IMR-90 (cell line): ENCODE data around the gene PCBP3. TPM values are rescaled to one million over a fixed set of nuclear protein-coding genes. Genes with fewer than 3 reads are reported as not detected.

Source experiments
- ATAC-seq: fragments of 200-7000 bp; cut with Tn5 transposase; 2 replicates; pipeline ENCODE4 v1.9.1; 2020; ENCODE audit warnings: low read depth, mild to moderate bottlenecking, moderate library complexity
- BruUV-seq: library from RNA; stranded (reverse); fragments of 400-500 nt; replicated peaks from 2 replicates; lab custom pipeline; 2021; lab: Mats Ljungman, UMichigan
- CTCF ChIA-PET: fragments of 300-600 bp; formaldehyde crosslinking; extraction: SDS; loops from one replicate; lab custom pipeline; 2021; ENCODE audit warnings: antibody characterized with exemption; lab: Yijun Ruan, JAX
- POLR2A ChIA-PET: fragments of 300-600 bp; sonication (Branson Sonifier 250); formaldehyde crosslinking; loops from one replicate; lab custom pipeline; 2022; ENCODE audit warnings: antibody characterized with exemption; ENCODE audit not compliant: unreplicated experiment; lab: Charles Lee
- DNase-seq: peaks from one replicate; pipeline ENCODE4 v3.0.0; 2013
- H2AFZ ChIP-seq: replicated peaks from 2 replicates; pipeline ENCODE3; 2013; ENCODE audit warnings: low read length, mild to moderate bottlenecking; ENCODE audit not compliant: poor library complexity
- H2AK5ac ChIP-seq: 2 replicates; pipeline ENCODE4 v1.6.1; 2013; ENCODE audit warnings: low read depth, low read length, inconsistent platforms
- H2AK9ac ChIP-seq: replicated peaks from 2 replicates; pipeline ENCODE3; 2013; ENCODE audit warnings: mild to moderate bottlenecking, low read depth, low read length, moderate library complexity; ENCODE audit not compliant: poor library complexity
- H2BK120ac ChIP-seq: 2 replicates; pipeline ENCODE4 v1.6.1; 2013; ENCODE audit warnings: low read depth, low read length, inconsistent platforms
- H2BK15ac ChIP-seq: 3 replicates; pipeline ENCODE4 v1.6.1; 2013; ENCODE audit warnings: low read depth, low read length, inconsistent platforms
- H2BK20ac ChIP-seq: 2 replicates; pipeline ENCODE4 v1.6.1; 2013; ENCODE audit warnings: low read depth, mild to moderate bottlenecking, inconsistent platforms, low read length, moderate library complexity
- H2BK5ac ChIP-seq: 2 replicates; pipeline ENCODE4 v1.6.1; 2013; ENCODE audit warnings: mild to moderate bottlenecking, low read depth, low read length, inconsistent platforms; ENCODE audit not compliant: poor library complexity, severe bottlenecking
- H3K14ac ChIP-seq: replicated peaks from 2 replicates; pipeline ENCODE4 v1.6.1; 2013; ENCODE audit warnings: low read depth, low read length, inconsistent platforms
- H3K18ac ChIP-seq: 2 replicates; pipeline ENCODE4 v1.6.1; 2013; ENCODE audit warnings: low read depth, low read length, control low read depth
- H3K23ac ChIP-seq: 2 replicates; pipeline ENCODE4 v1.6.1; 2013; ENCODE audit warnings: low read depth, low read length, inconsistent platforms
- H3K27ac ChIP-seq: 2 replicates; pipeline ENCODE4 v1.5.1; 2013; ENCODE audit warnings: mild to moderate bottlenecking, control low read depth, low read length; ENCODE audit not compliant: insufficient read depth
- H3K27me3 ChIP-seq: 2 replicates; pipeline ENCODE4 v1.6.1; 2013; ENCODE audit warnings: low read length; ENCODE audit not compliant: control insufficient read depth, insufficient read depth
- H3K36me3 ChIP-seq: 2 replicates; pipeline ENCODE4 v1.6.1; 2013; ENCODE audit warnings: low read length, mixed read lengths; ENCODE audit not compliant: control insufficient read depth, insufficient read depth
- H3K4ac ChIP-seq: 2 replicates; pipeline ENCODE4 v1.6.1; 2013; ENCODE audit warnings: low read depth, low read length, inconsistent platforms
- H3K4me1 ChIP-seq: 2 replicates; pipeline ENCODE4 v1.6.1; 2013; ENCODE audit warnings: low read length, mixed read lengths; ENCODE audit not compliant: control insufficient read depth, insufficient read depth
- H3K4me2 ChIP-seq: 2 replicates; pipeline ENCODE4 v1.6.1; 2013; ENCODE audit warnings: low read depth, mild to moderate bottlenecking, control low read depth, low read length, moderate library complexity
- H3K4me3 ChIP-seq: 2 replicates; pipeline ENCODE4 v1.5.1; 2013; ENCODE audit warnings: low read depth, mild to moderate bottlenecking, control low read depth, low read length, moderate library complexity; ENCODE audit not compliant: insufficient read depth
- H3K56ac ChIP-seq: 2 replicates; pipeline ENCODE4 v1.6.1; 2013; ENCODE audit warnings: low read length, inconsistent platforms; ENCODE audit not compliant: insufficient read depth; ENCODE audit errors: extremely low read depth
- H3K79me1 ChIP-seq, 2 experiments: 2 replicates each; pipeline ENCODE4 v1.6.1; 2013; ENCODE audit warnings: low read length in 2 of 2, inconsistent platforms in 1 of 2, low read depth in 1 of 2
- H3K9ac ChIP-seq: 2 replicates; pipeline ENCODE4 v1.6.1; 2013; ENCODE audit warnings: low read depth, low read length, control low read depth
- H3K9me1 ChIP-seq: 2 replicates; pipeline ENCODE4 v1.6.1; 2013; ENCODE audit warnings: low read length, inconsistent platforms; ENCODE audit not compliant: insufficient read depth
- H3K9me3 ChIP-seq: 2 replicates; pipeline ENCODE4 v1.6.1; 2013; ENCODE audit warnings: low read length; ENCODE audit not compliant: control insufficient read depth, insufficient read depth
- H4K20me1 ChIP-seq: 2 replicates; pipeline ENCODE4 v1.6.1; 2013; ENCODE audit warnings: low read length, inconsistent platforms; ENCODE audit not compliant: insufficient read depth
- H4K5ac ChIP-seq: 2 replicates; pipeline ENCODE4 v1.6.1; 2013; ENCODE audit warnings: mild to moderate bottlenecking, low read depth, low read length, control low read depth
- H4K8ac ChIP-seq, 2 experiments: 2 replicates each; pipeline ENCODE4 v1.6.1; 2013; ENCODE audit warnings: low read depth in 2 of 2, low read length in 2 of 2, control low read depth in 1 of 2, inconsistent platforms in 1 of 2
- H4K91ac ChIP-seq: 2 replicates; pipeline ENCODE4 v1.6.1; 2013; ENCODE audit warnings: low read depth, low read length, inconsistent platforms; ENCODE audit not compliant: insufficient read depth
- BHLHE40 ChIP-seq: fragments of 150-350 bp; IDR thresholded peaks from 2 replicates; pipeline ENCODE4 v1.6.1; 2016; ENCODE audit warnings: mild to moderate bottlenecking, low read depth, low read length
- CHD1 ChIP-seq: IDR thresholded peaks from 2 replicates; pipeline ENCODE4 v1.6.1; 2012; ENCODE audit warnings: low read depth, low read length, improper control_type of control experiment
- FOS ChIP-seq: fragments of 150-350 bp; IDR thresholded peaks from 2 replicates; pipeline ENCODE4 v1.6.1; 2016; ENCODE audit warnings: low read depth, low read length
- MXI1 ChIP-seq: IDR thresholded peaks from 2 replicates; pipeline ENCODE4 v1.6.1; 2012; ENCODE audit warnings: low read depth, mild to moderate bottlenecking, low read length, moderate library complexity, borderline replicate concordance
- RAD21 ChIP-seq: IDR thresholded peaks from 2 replicates; pipeline ENCODE4 v1.6.1; 2012; ENCODE audit warnings: low read length, improper control_type of control experiment
- RCOR1 ChIP-seq: IDR thresholded peaks from 2 replicates; pipeline ENCODE4 v1.6.1; 2012; ENCODE audit warnings: mild to moderate bottlenecking, low read length, improper control_type of control experiment; ENCODE audit not compliant: insufficient replicate concordance
- WGBS, 2 experiments: methylation state at CpG; one replicate each; pipeline versions ENCODE4 v1.1.5 to v1.1.7; 2013; ENCODE audit warnings: missing lambda C conversion rate in 2 of 2; ENCODE audit not compliant: insufficient read length in 1 of 2; ENCODE audit errors: extremely low coverage in 2 of 2; 5-methylcytosine and 5-hydroxymethylcytosine counted together
- dilution Hi-C: fragments of 300-500 bp; cut with HindIII; formaldehyde crosslinking; loops from one replicate; pipeline ENCODE4 v1.14.3; 2018; ENCODE audit warnings: low sequenced_read_pairs; ENCODE audit not compliant: unreplicated experiment
- in situ Hi-C: fragments of 300-500 bp; cut with MboI; formaldehyde crosslinking; loops from 3 replicates; pipeline ENCODE4 v1.14.3; 2019; ENCODE audit warnings: low sequenced_read_pairs, inconsistent platforms, mixed read lengths
- intact Hi-C: fragments of 100-400 bp; cut with micrococcal nuclease; formaldehyde crosslinking; loops from 2 replicates; pipeline ENCODE4 v1.10.0; 2022
- polyA plus RNA-seq, 3 experiments: library from polyadenylated mRNA; depleted of rRNA; stranded (reverse); fragments of >200 nt; gene quantifications; 2 replicates each; pipeline ENCODE4 v1.2.3, GENCODE V29; 2012; ENCODE audit warnings: low replicate concordance in 1 of 3
- total RNA-seq: library from RNA; depleted of rRNA; stranded (reverse); fragments of >200 nt; gene quantifications from 2 replicates; pipeline ENCODE4 v1.2.3, GENCODE V29; 2012
- TF ChIP-seq, protein P1 (sequence below): conservative IDR thresholded peaks from 2 replicates; pipeline ENCODE4 v1.5.1; 2012; ENCODE audit warnings: mild to moderate bottlenecking, low read depth, low read length, improper control_type of control experiment

PCBP3 gene
- total and polyA plus RNA-seq, 2 of the 4 experiments (the other 2 are of a cell fraction), result 2.9 to 3.9 TPM

DNA sequence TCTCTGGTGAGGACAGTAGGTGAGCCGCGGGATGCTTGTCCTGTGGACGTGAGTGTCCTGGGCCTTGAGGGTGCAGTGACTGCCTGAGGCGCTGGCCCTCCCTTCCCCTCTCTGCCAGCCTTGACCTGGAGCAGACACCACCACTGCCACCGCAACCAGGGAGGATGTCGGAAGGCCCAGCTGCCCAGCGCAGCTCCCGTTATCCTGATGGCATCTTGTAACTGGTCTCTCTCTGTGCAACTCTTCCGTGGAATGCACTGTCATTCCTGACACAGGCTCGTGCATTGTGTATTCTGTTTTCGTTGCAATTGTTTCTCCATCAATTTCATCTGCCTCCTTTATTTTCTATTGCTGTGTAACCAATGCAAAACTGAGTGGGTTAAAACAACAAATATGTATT lies 118.2 kb downstream of the PCBP3 start:
- Histone ChIP-seq H4K91ac (no peak overlapping the region), H3K14ac (no peak overlapping the region), H4K8ac (no peak overlapping the region), H2BK5ac (no peak overlapping the region), H2AFZ (no peak overlapping the region), H2BK15ac (no peak overlapping the region), H3K9me3 (peaks cover 2% of the 10 kb centered on the region; the same call in 1 of the 2 replicates), H3K23ac (no peak overlapping the region), H3K4me3 (no peak overlapping the region), H2AK5ac (no peak overlapping the region), H3K27me3 (no peaks in the 10 kb centered on the region), H3K18ac (no peak overlapping the region), H3K27ac (no peak overlapping the region), H2BK20ac (no peak overlapping the region), H4K5ac (no peak overlapping the region), H3K79me1 (no peaks in the 10 kb centered on the region), H3K4me2 (no peak overlapping the region), H3K4ac (no peak overlapping the region), H3K4me1 (no peaks in the 10 kb centered on the region), H3K56ac (no peak overlapping the region), H3K9me1 (no peaks in the 10 kb centered on the region), H2BK120ac (no peak overlapping the region), H4K20me1 (no peaks in the 10 kb centered on the region), H3K36me3 (no peaks in the 10 kb centered on the region), H2AK9ac (no peak overlapping the region), H3K9ac (no peak overlapping the region)
- intact Hi-C loops, result no loop called here
- ChIA-PET CTCF (interaction anchor here (0.9 kb wide), 1 partner anchor 10 kb away, joined by 3 read pairs; no protein-coding TSS in a partner anchor), POLR2A (no interaction called here)
- dilution Hi-C loops, result no loop called here
- TF ChIP-seq CHD1 (no peak), FOS (no peak), RCOR1 (no peak), MXI1 (no peak), BHLHE40 (no peak), RAD21 (no peak)
- TF ChIP-seq, protein P1, sequence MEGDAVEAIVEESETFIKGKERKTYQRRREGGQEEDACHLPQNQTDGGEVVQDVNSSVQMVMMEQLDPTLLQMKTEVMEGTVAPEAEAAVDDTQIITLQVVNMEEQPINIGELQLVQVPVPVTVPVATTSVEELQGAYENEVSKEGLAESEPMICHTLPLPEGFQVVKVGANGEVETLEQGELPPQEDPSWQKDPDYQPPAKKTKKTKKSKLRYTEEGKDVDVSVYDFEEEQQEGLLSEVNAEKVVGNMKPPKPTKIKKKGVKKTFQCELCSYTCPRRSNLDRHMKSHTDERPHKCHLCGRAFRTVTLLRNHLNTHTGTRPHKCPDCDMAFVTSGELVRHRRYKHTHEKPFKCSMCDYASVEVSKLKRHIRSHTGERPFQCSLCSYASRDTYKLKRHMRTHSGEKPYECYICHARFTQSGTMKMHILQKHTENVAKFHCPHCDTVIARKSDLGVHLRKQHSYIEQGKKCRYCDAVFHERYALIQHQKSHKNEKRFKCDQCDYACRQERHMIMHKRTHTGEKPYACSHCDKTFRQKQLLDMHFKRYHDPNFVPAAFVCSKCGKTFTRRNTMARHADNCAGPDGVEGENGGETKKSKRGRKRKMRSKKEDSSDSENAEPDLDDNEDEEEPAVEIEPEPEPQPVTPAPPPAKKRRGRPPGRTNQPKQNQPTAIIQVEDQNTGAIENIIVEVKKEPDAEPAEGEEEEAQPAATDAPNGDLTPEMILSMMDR, result no peak
- in situ Hi-C loops, result no loop called here
- DNase-seq (no peak), ATAC-seq (no peak)
- WGBS, 2 experiments, result 90% methylated on average over 7 of the region's 11 CpGs; no CpG with 5 or more reads in 1 of the 2 experiments
- no TSS peak for BruUV-seq
